ENCODE measurements around the gene ARHGAP10. TPM values are rescaled to one million over a fixed set of nuclear protein-coding genes. Genes with fewer than 3 reads are reported as not detected.

Gene ARHGAP10
- total RNA-seq, 1 donor from 2014 or later: 30.5 TPM

GRCh38 chr4:147739239-147739823 is 7.4 kb downstream of the ARHGAP10 start:
- Mint-ChIP-seq H3K9me3 (no peaks in the 10 kb centered on the region), H3K27me3 (ENCODE audit: low read depth) (no peaks in the 10 kb centered on the region), H3K27ac (no peak overlapping the region), H3K4me3 (no peak overlapping the region), H3K36me3 (no peaks in the 10 kb centered on the region), H3K4me1 (peaks cover 55% of the 10 kb centered on the region)
- DNase-seq (ENCODE audit: low spot score in 2 of 2, unreplicated experiment in 2 of 2): no peak
- TF ChIP-seq, protein P1, sequence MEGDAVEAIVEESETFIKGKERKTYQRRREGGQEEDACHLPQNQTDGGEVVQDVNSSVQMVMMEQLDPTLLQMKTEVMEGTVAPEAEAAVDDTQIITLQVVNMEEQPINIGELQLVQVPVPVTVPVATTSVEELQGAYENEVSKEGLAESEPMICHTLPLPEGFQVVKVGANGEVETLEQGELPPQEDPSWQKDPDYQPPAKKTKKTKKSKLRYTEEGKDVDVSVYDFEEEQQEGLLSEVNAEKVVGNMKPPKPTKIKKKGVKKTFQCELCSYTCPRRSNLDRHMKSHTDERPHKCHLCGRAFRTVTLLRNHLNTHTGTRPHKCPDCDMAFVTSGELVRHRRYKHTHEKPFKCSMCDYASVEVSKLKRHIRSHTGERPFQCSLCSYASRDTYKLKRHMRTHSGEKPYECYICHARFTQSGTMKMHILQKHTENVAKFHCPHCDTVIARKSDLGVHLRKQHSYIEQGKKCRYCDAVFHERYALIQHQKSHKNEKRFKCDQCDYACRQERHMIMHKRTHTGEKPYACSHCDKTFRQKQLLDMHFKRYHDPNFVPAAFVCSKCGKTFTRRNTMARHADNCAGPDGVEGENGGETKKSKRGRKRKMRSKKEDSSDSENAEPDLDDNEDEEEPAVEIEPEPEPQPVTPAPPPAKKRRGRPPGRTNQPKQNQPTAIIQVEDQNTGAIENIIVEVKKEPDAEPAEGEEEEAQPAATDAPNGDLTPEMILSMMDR (IDR thresholded peaks at IDR 0.05; ENCODE audit: unreplicated experiment): no peak

DNA sequence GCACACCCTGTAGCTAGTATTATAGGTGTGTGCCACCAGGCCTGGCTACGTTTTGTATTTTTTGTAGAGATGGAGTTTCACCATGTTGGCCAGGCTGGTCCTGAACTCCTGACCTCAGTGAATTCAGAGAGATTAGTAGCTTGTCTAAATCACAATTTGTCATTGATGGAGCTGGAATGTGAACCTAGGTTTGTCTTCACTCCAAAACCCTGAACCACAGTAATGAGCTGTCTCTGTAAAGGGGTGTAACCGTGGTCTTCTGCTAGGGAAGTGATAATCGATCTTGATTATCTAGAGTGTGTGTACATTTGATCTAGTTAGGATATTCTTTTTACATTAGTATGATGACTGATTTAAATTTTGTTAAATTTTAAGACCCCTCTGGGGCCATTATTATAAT is 8.3 kb downstream of the ARHGAP10 start:
- TF ChIP-seq, protein P1 (IDR thresholded peaks at IDR 0.05; ENCODE audit: unreplicated experiment): no peak
- Mint-ChIP-seq H3K9me3 (no peaks in the 10 kb centered on the region), H3K4me3 (no peak overlapping the region), H3K4me1 (peaks cover 48% of the 10 kb centered on the region), H3K36me3 (peaks cover 6% of the 10 kb centered on the region), H3K27me3 (ENCODE audit: low read depth) (no peaks in the 10 kb centered on the region), H3K27ac (peak overlapping the region; percentile 82)
- DNase-seq (ENCODE audit: low spot score in 2 of 2, unreplicated experiment in 2 of 2): no peak

DNA sequence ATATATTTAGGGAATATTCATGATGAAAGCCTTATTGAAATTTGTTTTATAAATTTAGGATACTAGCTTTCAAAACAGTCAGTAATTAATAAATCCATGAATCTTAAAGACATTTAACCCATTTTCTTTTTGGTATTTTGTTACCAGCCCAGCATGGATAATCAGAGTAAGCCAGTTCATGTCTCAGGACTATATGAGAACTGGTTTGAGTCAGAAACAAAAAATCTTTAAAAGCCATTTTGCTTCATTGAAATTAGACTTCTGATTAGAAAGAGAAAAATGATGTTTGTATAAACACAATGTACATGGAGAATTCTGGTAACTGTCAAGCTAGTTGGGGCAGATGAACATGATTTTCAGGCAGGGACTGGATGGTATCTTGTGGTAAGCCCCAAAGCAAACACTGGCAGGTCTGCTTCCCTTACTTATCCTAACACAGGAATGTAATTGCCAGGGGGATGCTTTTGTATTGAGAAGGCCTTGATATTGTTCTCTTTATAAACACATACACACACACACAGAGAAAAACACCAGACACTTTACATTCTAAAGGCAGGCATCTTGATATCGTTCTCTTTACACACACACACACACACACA is 9.4 kb downstream of the ARHGAP10 start:
- TF ChIP-seq, protein P1 (IDR thresholded peaks at IDR 0.05; ENCODE audit: unreplicated experiment): no peak
- no peaks in the 10 kb centered on the region for H3K9me3 Mint-ChIP-seq
- no peaks in the 10 kb centered on the region for H3K27me3 Mint-ChIP-seq (ENCODE audit: low read depth)
- peak overlapping the region; percentile 72 for H3K27ac Mint-ChIP-seq
- no peak for DNase-seq (ENCODE audit: low spot score in 2 of 2, unreplicated experiment in 2 of 2)
- peaks cover 37% of the 10 kb centered on the region for H3K4me1 Mint-ChIP-seq
- H3K36me3 Mint-ChIP-seq: peaks cover 6% of the 10 kb centered on the region
- no peak overlapping the region for H3K4me3 Mint-ChIP-seq

DNA sequence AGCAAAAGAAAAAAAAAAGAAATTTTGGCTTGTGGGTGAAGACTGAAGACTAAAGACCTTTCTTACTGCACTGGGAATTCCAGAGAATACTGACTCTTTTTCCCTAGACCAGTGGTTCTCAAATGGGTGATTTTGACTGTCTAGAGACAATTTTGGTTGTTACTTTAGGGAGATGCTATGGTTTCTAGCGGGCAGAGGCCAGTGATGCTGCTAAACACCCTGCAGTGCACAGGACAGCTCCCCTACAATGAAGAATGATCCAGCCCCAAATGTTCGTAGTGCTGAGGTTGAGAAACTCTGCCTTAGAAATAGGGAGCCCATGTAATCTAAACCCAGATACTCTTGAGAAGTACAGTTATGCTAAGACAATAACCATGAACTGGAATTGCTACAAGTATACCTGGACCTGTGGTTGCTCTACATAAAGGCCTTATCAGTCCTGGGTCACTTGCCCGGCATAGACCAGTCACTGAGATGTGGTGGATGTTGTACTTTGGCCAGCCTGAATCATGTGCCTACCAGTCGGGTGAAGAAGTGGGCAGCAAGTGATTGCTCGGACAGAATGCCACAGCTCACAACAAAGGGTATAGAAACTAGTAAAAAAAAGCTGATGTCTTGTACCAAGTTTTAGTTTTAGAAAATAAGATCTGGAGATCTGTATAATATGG is 16.0 kb downstream of the ARHGAP10 start:
- DNase-seq (ENCODE audit: low spot score in 2 of 2, unreplicated experiment in 2 of 2): no peak
- Mint-ChIP-seq H3K27ac (no peak overlapping the region), H3K4me3 (no peak overlapping the region), H3K4me1 (peaks cover 5% of the 10 kb centered on the region), H3K9me3 (no peaks in the 10 kb centered on the region), H3K27me3 (ENCODE audit: low read depth) (no peaks in the 10 kb centered on the region), H3K36me3 (peaks cover 6% of the 10 kb centered on the region)
- TF ChIP-seq, protein P1 (IDR thresholded peaks at IDR 0.05; ENCODE audit: unreplicated experiment): no peak

DNA sequence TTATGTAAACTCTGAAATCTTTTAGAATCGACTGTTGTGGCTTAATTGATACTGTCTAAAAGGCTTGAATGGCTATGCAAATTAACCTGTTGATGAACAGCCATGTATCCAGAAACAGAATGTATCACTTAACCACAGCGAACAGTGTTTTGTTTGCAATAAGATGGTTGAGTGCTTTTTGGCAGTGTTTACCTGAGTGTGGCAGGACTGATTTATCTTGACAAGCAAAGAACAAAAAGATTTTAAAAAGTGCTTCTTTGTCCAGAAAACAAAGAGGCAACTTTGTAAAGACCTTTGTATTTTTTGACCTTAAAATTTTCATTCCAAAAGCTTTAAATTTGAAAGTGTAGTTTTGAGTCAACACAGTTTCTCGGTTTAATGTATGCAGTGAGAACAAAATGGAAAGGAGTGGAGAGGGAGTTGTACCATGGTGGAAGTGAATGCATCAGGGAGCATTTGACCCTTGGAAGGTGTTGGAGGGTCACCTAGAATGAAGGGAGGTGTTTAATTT is 18.0 kb downstream of the ARHGAP10 start:
- Mint-ChIP-seq H3K9me3 (no peaks in the 10 kb centered on the region), H3K27ac (no peak overlapping the region), H3K4me3 (no peak overlapping the region), H3K27me3 (ENCODE audit: low read depth) (no peaks in the 10 kb centered on the region), H3K36me3 (peaks cover 2% of the 10 kb centered on the region), H3K4me1 (peaks cover 15% of the 10 kb centered on the region)
- DNase-seq (ENCODE audit: low spot score in 2 of 2, unreplicated experiment in 2 of 2): no peak
- TF ChIP-seq, protein P1 (IDR thresholded peaks at IDR 0.05; ENCODE audit: unreplicated experiment): no peak
